ENCODE results near the gene GSN. TPM values are rescaled to one million over a fixed set of nuclear protein-coding genes. Genes with fewer than 3 reads are reported as not detected.

Gene GSN
- polyA plus RNA-seq, 2 of the 4 experiments (the other 2 are of a cell fraction): 33.7 to 77.2 TPM

- ATAC-seq (no peak), DNase-seq (ENCODE audit: low read depth in 1 of 2, low spot score in 1 of 2) (no peak), FAIRE-seq (no peak)
- Histone ChIP-seq H3K4me1 (no peaks in the 10 kb centered on the region), H3K9me3 (peaks cover 12% of the 10 kb centered on the region), H3K4me3 (no peak overlapping the region), H3K27ac (no peak overlapping the region), H3K4me2 (no peak overlapping the region)
- ChIA-PET CTCF (interaction anchor here (1.0 to 2.8 kb wide), 6 partner anchors 20 to 77 kb away, joined by 3 to 12 read pairs (median 4); no protein-coding TSS in a partner anchor), POLR2A (no interaction called here)
- TF ChIP-seq RCOR1 (IDR thresholded peaks at IDR 0.05; ENCODE audit: low read depth, low read length) (no peak), HMGXB4 (CRISPR knock-in tag; IDR thresholded peaks at IDR 0.05; ENCODE audit: borderline replicate concordance) (no peak), MAFK (IDR thresholded peaks at IDR 0.05; ENCODE audit: partially characterized antibody) (no peak), CHD4 (IDR thresholded peaks at IDR 0.05; ENCODE audit: borderline replicate concordance) (no peak), HOXB13 (CRISPR knock-in tag; IDR thresholded peaks at IDR 0.05; ENCODE audit: low read depth) (no peak), SREBF2 (IDR thresholded peaks at IDR 0.05) (no peak), TFCP2L1 (CRISPR knock-in tag; IDR thresholded peaks at IDR 0.05) (no peak), KDM1A (IDR thresholded peaks at IDR 0.05; ENCODE audit: low read depth) (no peak), KDM5A (IDR thresholded peaks at IDR 0.05) (no peak), CBX8 (IDR thresholded peaks at IDR 0.05) (no peak), HOXB5 (CRISPR knock-in tag; IDR thresholded peaks at IDR 0.05) (no peak), PBX3 (IDR thresholded peaks at IDR 0.05) (no peak)
- 82% methylated on average over 4 of the region's 4 CpGs for WGBS (ENCODE audit: missing lambda C conversion rate)
These were observed 25.0 kb upstream of the GSN start for GRCh38 chr9:121242959-121243346.

GRCh38 chr9:121246821-121247561 is 21.0 kb upstream of the GSN start:
- no peak overlapping the region for H3K4me3 ChIP-seq
- WGBS (ENCODE audit: missing lambda C conversion rate): 69% methylated on average over 12 of the region's 12 CpGs
- DNase-seq (ENCODE audit: low read depth in 1 of 2, low spot score in 1 of 2) (no peak), FAIRE-seq (no peak), ATAC-seq (no peak)
- ChIA-PET CTCF (interaction anchor here (1.2 kb wide), 1 partner anchor 24 kb away, joined by 4 read pairs; no protein-coding TSS in a partner anchor), POLR2A (no interaction called here)
- no peaks in the 10 kb centered on the region for H3K4me1 ChIP-seq
- H3K27ac ChIP-seq: no peak overlapping the region
- H3K9me3 ChIP-seq: peaks cover 12% of the 10 kb centered on the region
- no peak overlapping the region for H3K4me2 ChIP-seq
- TF ChIP-seq USF2 (IDR thresholded peaks at IDR 0.05): no peak
- no peak for TF ChIP-seq ZSCAN20 (CRISPR knock-in tag; IDR thresholded peaks at IDR 0.05)
- no peak for TF ChIP-seq GATA3 (IDR thresholded peaks at IDR 0.05; ENCODE audit: borderline replicate concordance)
- TF ChIP-seq RFX5 (IDR thresholded peaks at IDR 0.05): no peak
- TF ChIP-seq HMGXB4 (CRISPR knock-in tag; IDR thresholded peaks at IDR 0.05; ENCODE audit: borderline replicate concordance): no peak
- TF ChIP-seq POLR2A (IDR thresholded peaks at IDR 0.05; ENCODE audit: low read length): no peak
- TF ChIP-seq SREBF2 (IDR thresholded peaks at IDR 0.05): no peak
- TF ChIP-seq MAX (IDR thresholded peaks at IDR 0.05): no peak
- TF ChIP-seq HES2 (IDR thresholded peaks at IDR 0.05): no peak
- TF ChIP-seq FOSL2 (IDR thresholded peaks at IDR 0.05): no peak
- no peak for TF ChIP-seq FOSL2 (CRISPR knock-in tag; IDR thresholded peaks at IDR 0.05)
- no peak for TF ChIP-seq FOXS1 (CRISPR knock-in tag; IDR thresholded peaks at IDR 0.05)
- TF ChIP-seq PHF8 (IDR thresholded peaks at IDR 0.05; ENCODE audit: borderline replicate concordance, low read depth): no peak
- no peak for TF ChIP-seq REST (IDR thresholded peaks at IDR 0.05)
- no peak for TF ChIP-seq ELK1 (IDR thresholded peaks at IDR 0.05; ENCODE audit: low read depth, low read length)
- no peak for TF ChIP-seq KDM1A (IDR thresholded peaks at IDR 0.05; ENCODE audit: low read depth)
- TF ChIP-seq EHMT2 (IDR thresholded peaks at IDR 0.05; ENCODE audit: low read depth): no peak

Measured in A549 (cell line).